ENCODE measurements around the gene RCBTB1. TPM values are rescaled to one million over a fixed set of nuclear protein-coding genes. Genes with fewer than 3 reads are reported as not detected.
"Not testable (repeated sequence)": the region's sequence is repeated elsewhere in the genome, so short reads cannot be mapped to it uniquely, and the experiment has no call there.

Gene RCBTB1
- total and polyA plus RNA-seq, 7 donors: 4.2 to 20.7 (median 10.2) TPM

- no peaks in the 10 kb centered on the region for H3K27me3 ChIP-seq
- TF ChIP-seq EP300 (IDR thresholded peaks at IDR 0.05): no peak
- DNase-seq: no peak
- H3K4me1 ChIP-seq: peaks cover 0 to 11% (median 5%) of the 10 kb centered on the region in 4 donors
- 63 to 89% methylated on average over 8 of the region's 8 CpGs for WGBS, 2 donors
- peak overlapping the region in 1 of 4 donors; percentile 34 for H3K27ac ChIP-seq
- no peak overlapping the region for H3K4me3 ChIP-seq
- H3K9me3 ChIP-seq: no peaks in the 10 kb centered on the region
- intact Hi-C loops (cut with DNase I): no loop called here
- no peaks in the 10 kb centered on the region for H3K36me3 ChIP-seq
Observed at GRCh38 chr13:49615836-49616675, 30.7 kb upstream of the RCBTB1 start.

GRCh38 chr13:49612042-49612441 is 26.7 kb upstream of the RCBTB1 start:
- WGBS, 2 donors: 95 to 96% methylated on average over 3 of the region's 3 CpGs
- H3K36me3 ChIP-seq; H3K9me3 ChIP-seq; H3K4me3 ChIP-seq; H3K27me3 ChIP-seq; DNase-seq; intact Hi-C loops (cut with DNase I); H3K27ac ChIP-seq: not testable (repeated sequence)
- peaks cover 0 to 11% (median 5%) of the 10 kb centered on the region in 4 donors for H3K4me1 ChIP-seq

- 78 to 86% methylated on average over 1 of the region's 1 CpG for WGBS, 2 donors
- DNase-seq: no peak
- Histone ChIP-seq H3K4me1 (no peaks in the 10 kb centered on the region), H3K27ac (no peak overlapping the region), H3K9me3 (no peaks in the 10 kb centered on the region), H3K4me3 (no peak overlapping the region), H3K27me3 (no peaks in the 10 kb centered on the region), H3K36me3 (no peaks in the 10 kb centered on the region)
- TF ChIP-seq EP300 (IDR thresholded peaks at IDR 0.05): no peak
- no peak for TF ChIP-seq POLR2AphosphoS5 (IDR thresholded peaks at IDR 0.05)
- TF ChIP-seq POLR2A (IDR thresholded peaks at IDR 0.05): no peak
- no peak for TF ChIP-seq CTCF (IDR thresholded peaks at IDR 0.05)
- intact Hi-C loops (cut with DNase I): no loop called here
Observed at GRCh38 chr13:49610176-49610575, 24.8 kb upstream of the RCBTB1 start.

GRCh38 chr13:49608651-49609331 is 23.4 kb upstream of the RCBTB1 start:
- Histone ChIP-seq H3K27ac (no peak overlapping the region), H3K27me3 (no peaks in the 10 kb centered on the region), H3K36me3 (no peaks in the 10 kb centered on the region), H3K4me1 (no peaks in the 10 kb centered on the region), H3K9me3 (no peaks in the 10 kb centered on the region), H3K4me3 (no peak overlapping the region)
- intact Hi-C loops (cut with DNase I): loop anchor here (5.0 kb wide), 2 partner anchors 161 to 306 kb away; no protein-coding TSS in a partner anchor
- TF ChIP-seq CTCF (IDR thresholded peaks at IDR 0.05) (no peak), POLR2AphosphoS5 (IDR thresholded peaks at IDR 0.05) (no peak), EP300 (IDR thresholded peaks at IDR 0.05) (no peak), POLR2A (IDR thresholded peaks at IDR 0.05) (no peak)
- no peak for DNase-seq
- 88 to 96% methylated on average over 1 of the region's 1 CpG for WGBS, 2 donors

GRCh38 chr13:49607761-49608160 is 22.4 kb upstream of the RCBTB1 start:
- intact Hi-C loops (cut with DNase I): loop anchor here (5.0 kb wide), 2 partner anchors 160 to 305 kb away; no protein-coding TSS in a partner anchor
- no peak for DNase-seq
- Histone ChIP-seq H3K4me3 (no peak overlapping the region), H3K4me1 (no peaks in the 10 kb centered on the region), H3K36me3 (no peaks in the 10 kb centered on the region), H3K27me3 (no peaks in the 10 kb centered on the region), H3K9me3 (no peaks in the 10 kb centered on the region), H3K27ac (no peak overlapping the region)
- TF ChIP-seq CTCF (IDR thresholded peaks at IDR 0.05): no peak
- no peak for TF ChIP-seq EP300 (IDR thresholded peaks at IDR 0.05)
- no peak for TF ChIP-seq POLR2AphosphoS5 (IDR thresholded peaks at IDR 0.05)
- no peak for TF ChIP-seq POLR2A (IDR thresholded peaks at IDR 0.05)
- 42 to 67% methylated on average over 5 of the region's 5 CpGs for WGBS, 2 donors
